Measurements from ENCODE around the gene S1PR4. TPM values are rescaled to one million over a fixed set of nuclear protein-coding genes. Genes with fewer than 3 reads are reported as not detected.

Gene S1PR4
- total and polyA plus RNA-seq, 2 of the 13 experiments (the other 11 are each of a cell fraction or from before 2014, with no cell fraction given): 0.07 to 0.09 TPM

GRCh38 chr19:3185461-3186159 is 7.0 kb downstream of the S1PR4 start, which contains the start of gene NCLN (continued):
- TF ChIP-seq ZBTB40 (IDR thresholded peaks at IDR 0.05): peak; percentile 37; the same call in 1 of the 2 replicates
- no peak; the same call in 1 of the 2 replicates for TF ChIP-seq ZBTB40 (CRISPR knock-in tag; IDR thresholded peaks at IDR 0.05)
- TF ChIP-seq REL (CRISPR knock-in tag; conservative IDR thresholded peaks at IDR 0.05): no peak
- peak; percentile 80 for TF ChIP-seq GATAD1 (CRISPR knock-in tag; IDR thresholded peaks at IDR 0.05)
- TF ChIP-seq ETV5 (CRISPR knock-in tag; IDR thresholded peaks at IDR 0.05; ENCODE audit: borderline replicate concordance): no peak; the same call in 1 of the 2 replicates
- TF ChIP-seq ZNF567 (CRISPR knock-in tag; IDR thresholded peaks at IDR 0.05; ENCODE audit: borderline replicate concordance): no peak
- TF ChIP-seq TCF7 (IDR thresholded peaks at IDR 0.05; ENCODE audit: low read depth): no peak
- peak; percentile 91 for TF ChIP-seq GABPB1 (CRISPR knock-in tag; IDR thresholded peaks at IDR 0.05)
- no peak for TF ChIP-seq ZNF432 (CRISPR knock-in tag; IDR thresholded peaks at IDR 0.05; ENCODE audit: borderline replicate concordance)
- no peak for TF ChIP-seq ZBTB26 (CRISPR knock-in tag; IDR thresholded peaks at IDR 0.05; ENCODE audit: borderline replicate concordance)
- no peak; the same call in 1 of the 2 replicates for TF ChIP-seq CENPT (CRISPR knock-in tag; IDR thresholded peaks at IDR 0.05; ENCODE audit: low read depth)
- TF ChIP-seq HINFP (CRISPR knock-in tag; IDR thresholded peaks at IDR 0.05; ENCODE audit: low read depth): no peak
- TF ChIP-seq BRCA1 (CRISPR knock-in tag; IDR thresholded peaks at IDR 0.05): no peak

Data from HepG2 (cell line).